GM21576 (cell line): ENCODE data around the gene KIAA1671.

ENCODE experiments used
- ATAC-seq: cut with Tn5 transposase; IDR thresholded peaks from one replicate; pipeline ENCODE4 v1.9.1; 2021; ENCODE audit warnings: mild to moderate bottlenecking, moderate library complexity; ENCODE audit not compliant: unreplicated experiment

The KIAA1671 gene

GRCh38 chr22:24950272-24950902, 2.1 kb upstream of the KIAA1671 start:
- no peak for ATAC-seq

- no peak for ATAC-seq
Observed at GRCh38 chr22:24952837-24953383, 394 bp downstream of the KIAA1671 start.

- ATAC-seq, result no peak
Observed at GRCh38 chr22:24953384-24954113, 1.0 kb downstream of the KIAA1671 start.

GRCh38 chr22:24954114-24954463, 1.6 kb downstream of the KIAA1671 start:
- no peak for ATAC-seq

GRCh38 chr22:24954856-24955255, 2.3 kb downstream of the KIAA1671 start:
- ATAC-seq, result no peak

- no peak for ATAC-seq
Observed at GRCh38 chr22:24957043-24957442, 4.5 kb downstream of the KIAA1671 start.

GRCh38 chr22:24961217-24961844, 8.8 kb downstream of the KIAA1671 start:
- ATAC-seq, result no peak

GRCh38 chr22:24962094-24962493, 9.6 kb downstream of the KIAA1671 start:
- ATAC-seq, result no peak

GRCh38 chr22:24962835-24963234, 10.3 kb downstream of the KIAA1671 start:
- no peak for ATAC-seq

GRCh38 chr22:24964441-24964840, 11.9 kb downstream of the KIAA1671 start:
- ATAC-seq, result no peak

- no peak for ATAC-seq
Observed at GRCh38 chr22:24965822-24966626, 13.5 kb downstream of the KIAA1671 start.

- ATAC-seq, result no peak
Observed at GRCh38 chr22:24968066-24968561, 15.6 kb downstream of the KIAA1671 start.

GRCh38 chr22:24969560-24970301, 17.2 kb downstream of the KIAA1671 start:
- ATAC-seq, result no peak

- no peak for ATAC-seq
Observed at GRCh38 chr22:24972369-24972768, 19.9 kb downstream of the KIAA1671 start.

GRCh38 chr22:24973872-24974271, 21.4 kb downstream of the KIAA1671 start:
- ATAC-seq, result no peak

GRCh38 chr22:24975125-24975640, 22.7 kb downstream of the KIAA1671 start:
- no peak for ATAC-seq

- ATAC-seq, result no peak
Observed at GRCh38 chr22:24975813-24976341, 23.4 kb downstream of the KIAA1671 start.

- ATAC-seq, result no peak
Observed at GRCh38 chr22:24976442-24977218, 24.1 kb downstream of the KIAA1671 start.
